Measurements from ENCODE around the gene ERN1. TPM values are rescaled to one million over a fixed set of nuclear protein-coding genes. Genes with fewer than 3 reads are reported as not detected.

ERN1 gene
- total RNA-seq, 1 experiment from 2014 or later = 8.0 TPM

DNA sequence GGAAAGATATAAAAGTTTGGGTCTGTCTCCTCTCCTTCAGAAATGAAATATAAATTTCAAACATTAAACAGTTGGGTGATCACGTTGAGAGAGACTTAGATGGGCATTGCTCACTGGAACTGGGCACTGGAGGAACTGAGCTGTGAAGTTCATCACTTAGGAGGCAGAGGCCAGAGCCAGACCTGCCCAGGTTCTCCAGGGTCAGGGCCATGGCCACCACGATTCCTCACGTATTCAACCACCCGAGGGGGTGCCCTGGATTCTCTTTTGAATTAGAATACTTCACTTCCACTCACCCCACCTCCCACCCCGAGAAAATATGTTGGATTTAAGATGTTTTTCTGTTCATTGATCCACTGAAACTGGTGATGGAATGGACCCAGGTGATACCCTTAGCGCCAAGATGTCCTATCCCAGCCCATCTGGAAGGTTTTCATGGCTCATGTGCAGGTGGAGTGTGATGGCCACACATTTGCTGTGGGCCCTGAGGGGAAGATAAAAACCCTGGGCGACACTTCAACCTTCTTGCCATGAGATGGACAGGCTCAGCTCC, 125.7 kb downstream of the ERN1 start:
- no peaks in the 10 kb centered on the region for H3K27me3 ChIP-seq (replicated peaks; ENCODE audit: insufficient read depth, low read depth, low read length, poor library complexity)
- no peaks in the 10 kb centered on the region for H3K36me3 ChIP-seq (ENCODE audit: insufficient read depth, low read length, poor library complexity, severe bottlenecking)
- CTCF ChIA-PET = interaction anchor here (0.5 kb wide), 1 partner anchor 38 kb away, joined by 3 read pairs; no protein-coding TSS in a partner anchor
- POLR2A ChIA-PET (ENCODE audit: low non-redundant PET) = no interaction called here
- no peak for TF ChIP-seq EZH2 (IDR thresholded peaks at IDR 0.05; ENCODE audit: borderline replicate concordance, low read depth, low read length, poor library complexity, severe bottlenecking)
- TF ChIP-seq, protein P1, sequence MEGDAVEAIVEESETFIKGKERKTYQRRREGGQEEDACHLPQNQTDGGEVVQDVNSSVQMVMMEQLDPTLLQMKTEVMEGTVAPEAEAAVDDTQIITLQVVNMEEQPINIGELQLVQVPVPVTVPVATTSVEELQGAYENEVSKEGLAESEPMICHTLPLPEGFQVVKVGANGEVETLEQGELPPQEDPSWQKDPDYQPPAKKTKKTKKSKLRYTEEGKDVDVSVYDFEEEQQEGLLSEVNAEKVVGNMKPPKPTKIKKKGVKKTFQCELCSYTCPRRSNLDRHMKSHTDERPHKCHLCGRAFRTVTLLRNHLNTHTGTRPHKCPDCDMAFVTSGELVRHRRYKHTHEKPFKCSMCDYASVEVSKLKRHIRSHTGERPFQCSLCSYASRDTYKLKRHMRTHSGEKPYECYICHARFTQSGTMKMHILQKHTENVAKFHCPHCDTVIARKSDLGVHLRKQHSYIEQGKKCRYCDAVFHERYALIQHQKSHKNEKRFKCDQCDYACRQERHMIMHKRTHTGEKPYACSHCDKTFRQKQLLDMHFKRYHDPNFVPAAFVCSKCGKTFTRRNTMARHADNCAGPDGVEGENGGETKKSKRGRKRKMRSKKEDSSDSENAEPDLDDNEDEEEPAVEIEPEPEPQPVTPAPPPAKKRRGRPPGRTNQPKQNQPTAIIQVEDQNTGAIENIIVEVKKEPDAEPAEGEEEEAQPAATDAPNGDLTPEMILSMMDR (conservative IDR thresholded peaks at IDR 0.05; ENCODE audit: low read depth, low read length) = no peak
- H3K4me3 ChIP-seq (ENCODE audit: low read depth, low read length, poor library complexity, severe bottlenecking) = no peak overlapping the region
- H3K27ac ChIP-seq (ENCODE audit: low read depth, low read length, poor library complexity, severe bottlenecking) = no peak overlapping the region
- H3K9me3 ChIP-seq (ENCODE audit: low read depth, low read length, poor library complexity, severe bottlenecking) = no peaks in the 10 kb centered on the region
- no TSS peak for BruUV-seq (replicated peaks)
- intact Hi-C loops (cut with micrococcal nuclease; ENCODE audit: unreplicated experiment) = no loop called here
- no peak for DNase-seq (ENCODE audit: low spot score)
- no peaks in the 10 kb centered on the region for H3K4me1 ChIP-seq (ENCODE audit: insufficient read depth, low read length, poor library complexity, severe bottlenecking)

GRCh38 chr17:64003526-64004121, 126.3 kb downstream of the ERN1 start:
- TF ChIP-seq, protein P1 (conservative IDR thresholded peaks at IDR 0.05; ENCODE audit: low read depth, low read length) = no peak
- no peak for TF ChIP-seq EZH2 (IDR thresholded peaks at IDR 0.05; ENCODE audit: borderline replicate concordance, low read depth, low read length, poor library complexity, severe bottlenecking)
- POLR2A ChIA-PET (ENCODE audit: low non-redundant PET) = interaction anchor here (0.7 kb wide), 1 partner anchor 96 kb away, joined by 3 read pairs; no protein-coding TSS in a partner anchor
- no peak for DNase-seq (ENCODE audit: low spot score)
- Histone ChIP-seq H3K36me3 (ENCODE audit: insufficient read depth, low read length, poor library complexity, severe bottlenecking) (no peaks in the 10 kb centered on the region), H3K27me3 (replicated peaks; ENCODE audit: insufficient read depth, low read depth, low read length, poor library complexity) (no peaks in the 10 kb centered on the region), H3K4me3 (ENCODE audit: low read depth, low read length, poor library complexity, severe bottlenecking) (no peak overlapping the region), H3K27ac (ENCODE audit: low read depth, low read length, poor library complexity, severe bottlenecking) (no peak overlapping the region), H3K9me3 (ENCODE audit: low read depth, low read length, poor library complexity, severe bottlenecking) (no peaks in the 10 kb centered on the region), H3K4me1 (ENCODE audit: insufficient read depth, low read length, poor library complexity, severe bottlenecking) (no peaks in the 10 kb centered on the region)
- BruUV-seq (replicated peaks) = no TSS peak
- intact Hi-C loops (cut with micrococcal nuclease; ENCODE audit: unreplicated experiment) = no loop called here
- CTCF ChIA-PET = no interaction called here

GRCh38 chr17:64002658-64003525, 127.1 kb downstream of the ERN1 start:
- no peak overlapping the region for H3K4me3 ChIP-seq (ENCODE audit: low read depth, low read length, poor library complexity, severe bottlenecking)
- ChIA-PET CTCF (interaction anchor here (1.1 kb wide), 1 partner anchor 131 kb away, joined by 3 read pairs; no protein-coding TSS in a partner anchor), POLR2A (ENCODE audit: low non-redundant PET) (interaction anchor here (0.7 kb wide), 1 partner anchor 95 kb away, joined by 3 read pairs; no protein-coding TSS in a partner anchor)
- no peaks in the 10 kb centered on the region for H3K4me1 ChIP-seq (ENCODE audit: insufficient read depth, low read length, poor library complexity, severe bottlenecking)
- no peak overlapping the region for H3K27ac ChIP-seq (ENCODE audit: low read depth, low read length, poor library complexity, severe bottlenecking)
- no peak for DNase-seq (ENCODE audit: low spot score)
- no peaks in the 10 kb centered on the region for H3K9me3 ChIP-seq (ENCODE audit: low read depth, low read length, poor library complexity, severe bottlenecking)
- intact Hi-C loops (cut with micrococcal nuclease; ENCODE audit: unreplicated experiment) = no loop called here
- no TSS peak for BruUV-seq (replicated peaks)
- no peaks in the 10 kb centered on the region for H3K27me3 ChIP-seq (replicated peaks; ENCODE audit: insufficient read depth, low read depth, low read length, poor library complexity)
- TF ChIP-seq EZH2 (IDR thresholded peaks at IDR 0.05; ENCODE audit: borderline replicate concordance, low read depth, low read length, poor library complexity, severe bottlenecking) = no peak
- TF ChIP-seq, protein P1 (conservative IDR thresholded peaks at IDR 0.05; ENCODE audit: low read depth, low read length) = no peak
- H3K36me3 ChIP-seq (ENCODE audit: insufficient read depth, low read length, poor library complexity, severe bottlenecking) = no peaks in the 10 kb centered on the region
